Muscle layer of colon (tissue), 2 donors: ENCODE measurements around the gene DAW1.
"Not testable (repeated sequence)": the region's sequence is repeated elsewhere in the genome, so short reads cannot be mapped to it uniquely, and the experiment has no call there.

ENCODE experiments used
- H3K27ac ChIP-seq: one replicate; pipeline ENCODE4 v1.7.0; 2013; ENCODE audit warnings: low read depth, mild to moderate bottlenecking, low read length, moderate library complexity
- H3K27me3 ChIP-seq, 2 donors: one replicate each; pipeline ENCODE4 v1.7.0; 2013; ENCODE audit warnings: low read length in 2 of 2, mild to moderate bottlenecking in 2 of 2; ENCODE audit not compliant: insufficient read depth in 2 of 2, control insufficient read depth in 1 of 2
- H3K36me3 ChIP-seq: one replicate; pipeline ENCODE4 v1.7.0; 2013; ENCODE audit warnings: mild to moderate bottlenecking, low read length; ENCODE audit not compliant: insufficient read depth
- H3K4me1 ChIP-seq: one replicate; pipeline ENCODE4 v1.7.0; 2013; ENCODE audit warnings: mild to moderate bottlenecking, low read length; ENCODE audit not compliant: insufficient read depth
- H3K4me3 ChIP-seq, 2 donors: one replicate each; pipeline ENCODE4 v1.7.0; 2013; ENCODE audit warnings: low read length in 2 of 2, low read depth in 1 of 2, mild to moderate bottlenecking in 1 of 2, moderate library complexity in 1 of 2
- H3K9ac ChIP-seq: one replicate; pipeline ENCODE4 v1.7.0; 2013; ENCODE audit warnings: low read length
- H3K9me3 ChIP-seq: one replicate; pipeline ENCODE4 v1.7.0; 2013; ENCODE audit warnings: mild to moderate bottlenecking, low read length
- donor health status: abdominal sarcoma.
- donor health status: Adenocarcinoma of cecum.

DAW1 gene

GRCh38 chr2:227932403-227932802 is 61.0 kb downstream of the DAW1 start:
- no peaks in the 10 kb centered on the region for H3K4me1 ChIP-seq
- H3K4me3 ChIP-seq = no peak overlapping the region
- H3K9me3 ChIP-seq = no peaks in the 10 kb centered on the region
- H3K36me3 ChIP-seq = no peaks in the 10 kb centered on the region
- H3K9ac ChIP-seq = no peak overlapping the region
- H3K27me3 ChIP-seq = no peaks in the 10 kb centered on the region
- H3K27ac ChIP-seq = no peak overlapping the region

GRCh38 chr2:227933884-227934283 is 62.5 kb downstream of the DAW1 start:
- H3K4me1 ChIP-seq = no peaks in the 10 kb centered on the region
- H3K27me3 ChIP-seq = no peaks in the 10 kb centered on the region
- H3K9me3 ChIP-seq = no peaks in the 10 kb centered on the region
- H3K4me3 ChIP-seq = no peak overlapping the region
- H3K36me3 ChIP-seq = no peaks in the 10 kb centered on the region
- no peak overlapping the region for H3K27ac ChIP-seq
- no peak overlapping the region for H3K9ac ChIP-seq

GRCh38 chr2:227936249-227936648 is 64.8 kb downstream of the DAW1 start:
- H3K9ac ChIP-seq, H3K27ac ChIP-seq, H3K36me3 ChIP-seq: not testable (repeated sequence)

GRCh38 chr2:227939271-227940027 is 68.0 kb downstream of the DAW1 start:
- no peaks in the 10 kb centered on the region for H3K36me3 ChIP-seq
- H3K27me3 ChIP-seq = no peaks in the 10 kb centered on the region
- no peak overlapping the region for H3K9ac ChIP-seq
- no peak overlapping the region for H3K4me3 ChIP-seq
- no peak overlapping the region for H3K27ac ChIP-seq
- no peaks in the 10 kb centered on the region for H3K9me3 ChIP-seq
- H3K4me1 ChIP-seq = no peaks in the 10 kb centered on the region

More at GRCh38 chr2:227936249-227936648, 64.8 kb downstream of the DAW1 start:
- not testable (repeated sequence) for H3K27me3 ChIP-seq, H3K9me3 ChIP-seq, H3K4me1 ChIP-seq, H3K4me3 ChIP-seq

- no peaks in the 10 kb centered on the region for H3K4me1 ChIP-seq
- no peaks in the 10 kb centered on the region for H3K9me3 ChIP-seq
- no peak overlapping the region for H3K9ac ChIP-seq
Observed at GRCh38 chr2:227942021-227942420, 70.6 kb downstream of the DAW1 start.

GRCh38 chr2:227942965-227943364 is 71.5 kb downstream of the DAW1 start:
- Histone ChIP-seq H3K4me3 (no peak overlapping the region), H3K27me3 (no peaks in the 10 kb centered on the region), H3K36me3 (no peaks in the 10 kb centered on the region), H3K9me3 (no peaks in the 10 kb centered on the region), H3K4me1 (no peaks in the 10 kb centered on the region), H3K9ac (no peak overlapping the region), H3K27ac (no peak overlapping the region)

More at GRCh38 chr2:227942021-227942420, 70.6 kb downstream of the DAW1 start:
- Histone ChIP-seq H3K27ac (no peak overlapping the region), H3K27me3 (no peaks in the 10 kb centered on the region), H3K36me3 (no peaks in the 10 kb centered on the region), H3K4me3 (no peak overlapping the region)

- no peak overlapping the region for H3K9ac ChIP-seq
- H3K27ac ChIP-seq = no peak overlapping the region
- H3K4me1 ChIP-seq = no peaks in the 10 kb centered on the region
- no peaks in the 10 kb centered on the region for H3K27me3 ChIP-seq
- H3K36me3 ChIP-seq = no peaks in the 10 kb centered on the region
- no peaks in the 10 kb centered on the region for H3K9me3 ChIP-seq
- no peak overlapping the region for H3K4me3 ChIP-seq
Observed at GRCh38 chr2:227960317-227960716, 88.9 kb downstream of the DAW1 start.

- Histone ChIP-seq H3K27me3 (no peaks in the 10 kb centered on the region), H3K9ac (no peak overlapping the region), H3K36me3 (no peaks in the 10 kb centered on the region), H3K4me3 (no peak overlapping the region), H3K9me3 (no peaks in the 10 kb centered on the region), H3K27ac (no peak overlapping the region), H3K4me1 (no peaks in the 10 kb centered on the region)
Observed at GRCh38 chr2:227971619-227972230, 100.3 kb downstream of the DAW1 start.

GRCh38 chr2:227973241-227973640 is 101.8 kb downstream of the DAW1 start:
- no peak overlapping the region for H3K9ac ChIP-seq
- no peak overlapping the region for H3K4me3 ChIP-seq
- H3K27ac ChIP-seq = no peak overlapping the region
- no peaks in the 10 kb centered on the region for H3K9me3 ChIP-seq
- H3K4me1 ChIP-seq = no peaks in the 10 kb centered on the region
- no peaks in the 10 kb centered on the region for H3K36me3 ChIP-seq
- H3K27me3 ChIP-seq = no peaks in the 10 kb centered on the region
